Fibroblast of pulmonary artery (primary cell): ENCODE measurements around the gene PLEKHA1.

Source experiments
- DNase-seq: peaks from one replicate; pipeline ENCODE4 v3.0.0-alpha.2; 2010; ENCODE audit warnings: low read depth
- H3K4me3 ChIP-seq: replicated peaks from 2 replicates; pipeline ENCODE4 v1.5.1; 2011; ENCODE audit warnings: low read depth, mild to moderate bottlenecking, control low read depth, low read length, moderate library complexity
- TF ChIP-seq, protein P1 (sequence below): IDR thresholded peaks from 2 replicates; pipeline ENCODE4 v1.5.1; 2011; ENCODE audit warnings: mild to moderate bottlenecking, control low read depth, low read length, inconsistent platforms; ENCODE audit errors: missing control alignments

PLEKHA1 gene

DNA sequence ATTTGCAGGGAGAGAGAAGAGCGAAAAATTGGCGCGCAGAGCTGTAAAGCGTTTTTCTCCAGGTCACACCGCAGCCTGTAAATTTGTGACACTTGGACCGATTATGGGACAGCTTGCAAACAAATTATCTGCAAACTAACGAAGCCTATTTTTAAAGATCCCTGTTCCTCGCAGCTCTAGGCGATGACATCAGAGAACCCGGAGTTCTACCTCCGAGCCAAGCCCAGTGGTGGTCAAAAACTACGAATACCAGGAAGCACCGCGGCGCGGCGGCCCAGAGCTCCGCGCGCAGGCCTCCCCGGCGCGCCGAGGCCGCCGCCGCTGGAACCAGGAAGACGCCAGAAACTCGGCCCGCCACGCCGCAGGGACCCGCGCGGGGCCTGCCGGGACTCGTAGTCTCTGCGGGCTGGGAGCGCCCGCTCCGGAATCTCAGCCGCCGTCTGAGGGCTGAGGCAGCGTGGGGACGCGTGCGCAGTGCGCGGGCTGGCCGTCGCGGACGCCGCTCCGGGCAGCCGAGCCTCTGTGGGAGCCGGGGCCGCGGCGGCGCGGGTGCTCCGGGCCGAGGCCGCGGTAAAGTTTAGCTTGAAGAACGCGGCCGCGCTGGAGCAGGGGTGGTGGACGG is at the start of gene PLEKHA1:
PLEKHA1 (plus strand) TSS at position 472 of the 622 bp plus-strand sequence. CDS start 18,493 bp downstream, outside the sequence.
- H3K4me3 ChIP-seq: peak within 1 kb of the TSS; percentile 79
- peak; percentile 94 for DNase-seq

DNA sequence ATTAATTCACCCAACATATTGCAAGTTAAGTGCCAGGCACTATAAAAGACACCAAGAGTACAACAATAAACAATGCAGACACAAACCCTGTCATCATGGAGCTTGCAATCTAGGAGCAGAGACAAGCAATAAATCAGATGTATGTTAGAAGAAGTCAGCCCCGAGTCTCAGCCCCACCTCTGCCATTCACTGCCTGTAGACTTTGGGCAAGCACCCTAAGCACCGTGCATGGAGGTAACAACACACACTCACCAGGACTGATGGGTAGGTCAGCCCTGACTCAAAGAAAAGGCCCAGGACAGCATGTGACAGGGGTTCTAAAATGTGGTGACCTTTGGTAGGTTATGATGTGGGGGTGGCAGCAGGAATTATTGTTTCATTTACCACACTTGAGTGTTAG is 49.3 kb upstream of the PLEKHA1 start:
- TF ChIP-seq, protein P1, sequence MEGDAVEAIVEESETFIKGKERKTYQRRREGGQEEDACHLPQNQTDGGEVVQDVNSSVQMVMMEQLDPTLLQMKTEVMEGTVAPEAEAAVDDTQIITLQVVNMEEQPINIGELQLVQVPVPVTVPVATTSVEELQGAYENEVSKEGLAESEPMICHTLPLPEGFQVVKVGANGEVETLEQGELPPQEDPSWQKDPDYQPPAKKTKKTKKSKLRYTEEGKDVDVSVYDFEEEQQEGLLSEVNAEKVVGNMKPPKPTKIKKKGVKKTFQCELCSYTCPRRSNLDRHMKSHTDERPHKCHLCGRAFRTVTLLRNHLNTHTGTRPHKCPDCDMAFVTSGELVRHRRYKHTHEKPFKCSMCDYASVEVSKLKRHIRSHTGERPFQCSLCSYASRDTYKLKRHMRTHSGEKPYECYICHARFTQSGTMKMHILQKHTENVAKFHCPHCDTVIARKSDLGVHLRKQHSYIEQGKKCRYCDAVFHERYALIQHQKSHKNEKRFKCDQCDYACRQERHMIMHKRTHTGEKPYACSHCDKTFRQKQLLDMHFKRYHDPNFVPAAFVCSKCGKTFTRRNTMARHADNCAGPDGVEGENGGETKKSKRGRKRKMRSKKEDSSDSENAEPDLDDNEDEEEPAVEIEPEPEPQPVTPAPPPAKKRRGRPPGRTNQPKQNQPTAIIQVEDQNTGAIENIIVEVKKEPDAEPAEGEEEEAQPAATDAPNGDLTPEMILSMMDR: no peak
- no peak for DNase-seq
- no peak overlapping the region for H3K4me3 ChIP-seq

More for the DNA sequence above, at the start of gene PLEKHA1:
- TF ChIP-seq, protein P1: no peak

DNA sequence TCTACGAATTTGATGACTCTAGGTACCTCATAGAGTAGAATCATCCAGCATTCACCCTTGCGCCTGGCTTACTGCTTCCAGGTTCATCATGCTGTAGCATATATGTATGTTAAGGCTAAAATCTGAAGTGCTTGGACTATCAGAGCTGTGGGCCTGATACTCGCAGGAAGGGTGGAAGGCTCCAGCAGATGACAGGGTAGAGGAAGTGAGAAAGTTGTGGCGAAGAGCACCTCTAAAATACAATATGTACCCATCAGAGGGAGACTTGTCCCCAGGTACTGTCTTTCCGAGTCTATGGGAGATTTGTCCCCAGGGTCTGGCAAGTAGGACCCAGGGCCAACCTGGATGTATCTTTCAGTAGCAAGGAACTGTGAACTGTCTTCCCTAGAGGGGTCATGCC is 48.1 kb upstream of the PLEKHA1 start:
- no peak overlapping the region for H3K4me3 ChIP-seq
- DNase-seq: no peak
- TF ChIP-seq, protein P1: no peak

DNA sequence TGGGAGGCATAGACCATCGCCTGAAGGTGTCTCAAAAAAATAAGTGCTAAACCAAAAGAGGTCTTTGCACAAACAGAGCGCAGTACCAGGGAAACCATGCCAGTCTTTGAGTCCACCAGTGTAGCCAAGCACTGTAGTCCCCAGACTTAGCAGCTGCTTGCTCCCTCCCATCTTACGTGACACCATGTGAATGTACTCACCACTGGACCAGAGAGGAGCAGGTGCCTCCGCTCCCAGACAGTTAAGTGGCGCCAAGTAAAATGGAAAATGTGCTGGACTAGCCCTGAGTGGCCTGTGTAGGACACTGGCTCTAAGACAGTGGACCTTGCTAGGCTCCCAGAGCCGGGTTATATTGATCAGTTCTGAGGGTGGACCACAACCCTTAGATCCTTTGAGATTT is 47.7 kb upstream of the PLEKHA1 start:
- DNase-seq: no peak
- H3K4me3 ChIP-seq: no peak overlapping the region
- TF ChIP-seq, protein P1: no peak

DNA sequence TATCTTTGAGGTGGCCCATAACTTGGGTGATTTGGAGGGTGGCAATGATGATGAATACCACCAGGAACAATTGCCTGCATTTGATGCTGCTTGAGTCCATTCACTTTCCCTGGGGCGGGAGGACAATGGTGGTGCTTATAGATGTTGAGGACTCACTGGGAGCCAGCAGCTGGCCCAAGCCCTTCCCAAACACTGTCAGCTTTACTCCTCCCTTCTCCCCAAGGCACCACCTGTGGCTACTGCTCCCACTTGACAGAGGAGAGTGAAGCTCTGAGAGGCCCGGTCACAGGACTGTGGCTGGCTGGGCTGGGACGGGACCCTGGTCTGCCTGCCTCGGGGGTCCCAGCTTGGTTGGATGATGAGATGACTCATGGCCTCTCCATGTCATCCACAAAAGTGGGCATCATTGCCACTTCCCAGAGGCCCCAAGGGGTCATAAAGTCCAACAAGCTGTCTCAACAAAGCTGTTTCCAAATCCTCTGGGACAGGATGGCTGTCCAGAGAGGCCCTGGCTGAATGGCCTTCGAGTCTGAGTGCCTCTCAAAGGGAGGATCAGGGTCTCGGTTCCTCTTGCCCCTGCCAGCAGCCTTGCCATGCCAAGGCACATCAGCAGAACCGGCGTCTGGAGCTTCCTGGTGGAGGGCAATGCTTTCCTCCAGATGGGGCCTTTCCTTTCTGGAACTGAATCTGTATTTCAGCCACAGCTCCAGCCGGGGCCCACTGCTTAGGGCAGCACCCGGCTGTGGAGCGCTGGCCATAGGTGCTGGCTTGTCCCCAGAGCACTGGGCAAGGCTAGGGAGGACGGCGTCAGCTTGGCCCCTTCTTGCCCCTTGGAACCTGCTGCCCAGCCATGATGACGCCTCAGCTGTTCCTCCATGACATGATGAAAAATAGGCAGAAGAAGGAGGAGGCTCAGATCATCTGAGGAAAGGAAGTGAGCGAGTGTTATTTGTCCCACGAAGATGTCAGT is 47.0 kb upstream of the PLEKHA1 start:
- TF ChIP-seq, protein P1: no peak
- DNase-seq: no peak
- no peak overlapping the region for H3K4me3 ChIP-seq

DNA sequence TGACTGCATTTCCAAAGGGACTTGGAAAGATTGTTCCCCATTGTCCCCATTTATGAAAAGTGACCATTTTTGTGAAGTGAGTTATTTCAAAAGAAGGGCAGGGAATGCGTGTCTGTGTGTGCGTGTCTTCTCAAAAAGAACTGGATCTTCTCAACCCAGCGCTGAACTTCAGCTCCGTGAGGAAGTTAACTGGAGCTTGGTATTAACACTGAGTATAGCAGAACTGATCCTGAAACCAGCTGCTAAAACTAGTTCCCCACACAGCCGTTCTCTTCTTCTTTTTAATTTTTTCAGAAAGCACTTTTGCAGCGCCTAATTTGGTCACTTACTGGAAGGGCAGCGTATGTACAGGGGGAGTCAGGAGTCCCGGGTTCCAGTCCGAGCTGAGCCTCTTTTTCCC is 45.8 kb upstream of the PLEKHA1 start:
- TF ChIP-seq, protein P1: no peak
- DNase-seq: no peak
- no peak overlapping the region for H3K4me3 ChIP-seq
